ENCODE data around the gene TRIM71. TPM values are rescaled to one million over a fixed set of nuclear protein-coding genes. Genes with fewer than 3 reads are reported as not detected.

TRIM71 gene
- total RNA-seq, 1 donor from 2014 or later = 106 TPM

DNA sequence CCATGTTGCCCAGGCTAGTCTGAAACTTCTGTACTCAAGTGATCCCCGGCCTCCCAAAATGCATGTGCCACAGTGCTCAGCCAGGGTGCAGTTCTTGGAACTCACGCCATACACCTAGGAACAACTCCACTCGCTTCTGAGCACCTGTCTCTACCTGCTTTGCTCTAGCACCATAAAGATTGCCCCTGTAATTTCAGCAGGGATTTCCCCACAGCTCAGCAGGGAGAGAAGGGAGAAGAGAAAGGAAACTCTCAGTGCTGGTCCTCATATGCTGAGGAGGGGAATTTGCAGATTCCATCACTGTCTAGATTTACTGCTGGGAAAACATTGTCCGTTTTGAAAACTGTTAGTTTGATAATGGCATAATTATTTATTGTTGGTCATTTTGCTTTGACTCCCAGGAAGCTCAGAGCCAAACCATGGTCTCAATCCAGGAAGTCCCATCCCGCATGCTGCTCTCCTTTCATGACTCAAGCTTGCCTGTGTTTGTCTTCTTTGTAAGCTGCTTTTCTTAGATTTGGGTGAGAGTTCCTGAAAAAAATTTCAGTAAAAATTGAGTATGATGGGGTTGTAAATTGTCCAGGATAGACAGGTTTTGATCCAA, 24.2 kb downstream of the TRIM71 start:
- Mint-ChIP-seq H3K27me3 (ENCODE audit: insufficient read depth, low read depth) (peaks cover 12% of the 10 kb centered on the region), H3K4me1 (peaks cover 89% of the 10 kb centered on the region), H3K9me3 (no peaks in the 10 kb centered on the region), H3K27ac (peak overlapping the region; percentile 33), H3K4me3 (peak overlapping the region; percentile 33), H3K36me3 (no peaks in the 10 kb centered on the region)
- no peak for DNase-seq (ENCODE audit: low spot score)
- Histone ChIP-seq H3K9me3 (ENCODE audit: low read depth) (no peaks in the 10 kb centered on the region), H3K4me3 (no peak overlapping the region), H3K79me2 (ENCODE audit: low read depth) (peaks cover 93% of the 10 kb centered on the region), H3F3A (ENCODE audit: low read depth) (peaks cover 89% of the 10 kb centered on the region), H3K36me3 (no peaks in the 10 kb centered on the region), H3K27ac (peak overlapping the region; percentile 98), H3K27me3 (no peaks in the 10 kb centered on the region), H2AFZ (replicated peaks) (no peak overlapping the region), H3K4me1 (peaks cover 94% of the 10 kb centered on the region), H3K9ac (no peak overlapping the region), H3K4me2 (peak overlapping the region; percentile 81), H4K20me1 (ENCODE audit: low read depth) (peaks cover 96% of the 10 kb centered on the region)
- no peak for TF ChIP-seq EZH2phosphoT487 (IDR thresholded peaks at IDR 0.05)
- TF ChIP-seq CTCF (IDR thresholded peaks at IDR 0.05) = no peak
- TF ChIP-seq EZH2 (IDR thresholded peaks at IDR 0.05) = no peak

DNA sequence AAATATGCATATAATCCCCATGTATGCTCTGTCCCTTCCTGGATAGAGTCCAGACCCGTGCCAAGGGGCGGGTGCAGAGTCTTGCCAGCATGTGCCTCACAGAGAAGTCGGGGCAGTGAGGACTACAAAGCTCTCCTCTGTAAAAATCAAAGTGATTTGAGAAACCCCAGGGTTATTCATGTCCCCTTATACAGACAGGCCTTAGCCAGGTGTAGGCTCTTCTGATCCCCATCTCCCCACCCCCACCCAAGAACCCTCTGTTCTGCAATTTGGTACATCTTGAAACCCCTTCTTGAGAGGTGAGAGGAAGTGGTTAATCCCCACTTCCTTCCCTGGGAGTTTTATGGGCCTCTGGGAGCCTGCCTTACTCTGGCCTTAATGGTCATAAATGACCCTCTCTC, 24.7 kb downstream of the TRIM71 start:
- Histone ChIP-seq H3K27me3 (no peaks in the 10 kb centered on the region), H3K36me3 (no peaks in the 10 kb centered on the region), H3K4me2 (peak overlapping the region; percentile 81), H3K9me3 (ENCODE audit: low read depth) (no peaks in the 10 kb centered on the region), H3K79me2 (ENCODE audit: low read depth) (peaks cover 93% of the 10 kb centered on the region), H3K4me1 (peaks cover 94% of the 10 kb centered on the region), H3K4me3 (peak overlapping the region; percentile 29), H4K20me1 (ENCODE audit: low read depth) (peaks cover 96% of the 10 kb centered on the region), H3K27ac (peak overlapping the region; percentile 98), H2AFZ (replicated peaks) (no peak overlapping the region), H3F3A (ENCODE audit: low read depth) (peaks cover 85% of the 10 kb centered on the region), H3K9ac (no peak overlapping the region)
- Mint-ChIP-seq H3K36me3 (no peaks in the 10 kb centered on the region), H3K27me3 (ENCODE audit: insufficient read depth, low read depth) (peaks cover 12% of the 10 kb centered on the region), H3K4me3 (peak overlapping the region; percentile 33), H3K4me1 (peaks cover 87% of the 10 kb centered on the region), H3K9me3 (no peaks in the 10 kb centered on the region), H3K27ac (peak overlapping the region; percentile 33)
- DNase-seq (ENCODE audit: low spot score) = no peak
- TF ChIP-seq EZH2phosphoT487 (IDR thresholded peaks at IDR 0.05) (no peak), CTCF (IDR thresholded peaks at IDR 0.05) (no peak), EZH2 (IDR thresholded peaks at IDR 0.05) (no peak)

- Histone ChIP-seq H3K27ac (peak overlapping the region; percentile 98), H3K79me2 (ENCODE audit: low read depth) (peaks cover 93% of the 10 kb centered on the region), H3K27me3 (no peaks in the 10 kb centered on the region), H3F3A (ENCODE audit: low read depth) (peaks cover 83% of the 10 kb centered on the region), H4K20me1 (ENCODE audit: low read depth) (peaks cover 96% of the 10 kb centered on the region), H2AFZ (replicated peaks) (no peak overlapping the region), H3K9me3 (ENCODE audit: low read depth) (no peaks in the 10 kb centered on the region), H3K4me3 (peak overlapping the region; percentile 29), H3K36me3 (no peaks in the 10 kb centered on the region), H3K9ac (no peak overlapping the region), H3K4me1 (peaks cover 94% of the 10 kb centered on the region), H3K4me2 (peak overlapping the region; percentile 81)
- peak; percentile 51 for DNase-seq (ENCODE audit: low spot score)
- Mint-ChIP-seq H3K27ac (peak overlapping the region; percentile 72), H3K4me3 (peak overlapping the region; percentile 12), H3K4me1 (peaks cover 88% of the 10 kb centered on the region), H3K36me3 (no peaks in the 10 kb centered on the region), H3K27me3 (ENCODE audit: insufficient read depth, low read depth) (peaks cover 12% of the 10 kb centered on the region), H3K9me3 (no peaks in the 10 kb centered on the region)
- TF ChIP-seq EZH2 (IDR thresholded peaks at IDR 0.05) (peak; percentile 35), CTCF (IDR thresholded peaks at IDR 0.05) (no peak), EZH2phosphoT487 (IDR thresholded peaks at IDR 0.05) (no peak)
Observed at GRCh38 chr3:32842987-32843386, 25.2 kb downstream of the TRIM71 start.
